Neural progenitor cell (in vitro differentiated cells): ENCODE measurements around the gene PDE1A. TPM values are rescaled to one million over a fixed set of nuclear protein-coding genes. Genes with fewer than 3 reads are reported as not detected.

Source experiments
- DNase-seq: peaks from one replicate; pipeline ENCODE4 v3.0.0-alpha.2; 2016; ENCODE audit warnings: low spot score
- H2AFZ ChIP-seq: fragments of 200-600 bp; sonication (generic); replicated peaks from 2 replicates; pipeline ENCODE4 v1.6.1; 2016; ENCODE audit warnings: antibody characterized with exemption
- H3F3A ChIP-seq: fragments of 200-600 bp; sonication (generic); 2 replicates; pipeline ENCODE4 v1.6.1; 2016; ENCODE audit warnings: antibody characterized with exemption, low read depth
- H3K27ac ChIP-seq: fragments of 200-600 bp; sonication (generic); 2 replicates; pipeline ENCODE4 v1.5.1; 2016; ENCODE audit warnings: mild to moderate bottlenecking
- H3K27me3 ChIP-seq: fragments of 200-600 bp; sonication (generic); 2 replicates; pipeline ENCODE4 v1.6.1; 2016; ENCODE audit warnings: mild to moderate bottlenecking, moderate library complexity
- H3K36me3 ChIP-seq: fragments of 200-600 bp; sonication (generic); 2 replicates; pipeline ENCODE4 v1.5.1; 2016
- H3K4me1 ChIP-seq: fragments of 200-600 bp; sonication (generic); 2 replicates; pipeline ENCODE4 v1.6.1; 2016; ENCODE audit warnings: mixed run types
- H3K4me2 ChIP-seq: fragments of 200-600 bp; sonication (generic); 2 replicates; pipeline ENCODE4 v1.6.1; 2016
- H3K4me3 ChIP-seq: fragments of 200-600 bp; sonication (generic); 2 replicates; pipeline ENCODE4 v1.5.1; 2016
- H3K79me2 ChIP-seq: fragments of 200-600 bp; sonication (generic); 2 replicates; pipeline ENCODE4 v1.6.1; 2016; ENCODE audit warnings: low read depth
- H3K9ac ChIP-seq: fragments of 200-600 bp; sonication (generic); 2 replicates; pipeline ENCODE4 v1.6.1; 2016
- H3K9me3 ChIP-seq: fragments of 200-600 bp; sonication (generic); 2 replicates; pipeline ENCODE4 v1.5.1; 2016; ENCODE audit warnings: low read depth
- H4K20me1 ChIP-seq: fragments of 200-600 bp; sonication (generic); 2 replicates; pipeline ENCODE4 v1.6.1; 2016; ENCODE audit warnings: low read depth
- H3K27ac Mint-ChIP-seq: 3 replicates; pipeline ENCODE4 v1.8.0; 2021; ENCODE audit warnings: mixed read lengths
- H3K27me3 Mint-ChIP-seq: 2 replicates; pipeline ENCODE4 v1.8.0; 2022; ENCODE audit warnings: low read depth, mild to moderate bottlenecking, inconsistent platforms, moderate library complexity, mixed read lengths; ENCODE audit not compliant: insufficient read depth
- H3K36me3 Mint-ChIP-seq: 3 replicates; pipeline ENCODE4 v1.8.0; 2021; ENCODE audit warnings: mixed read lengths
- H3K4me1 Mint-ChIP-seq: 3 replicates; pipeline ENCODE4 v1.8.0; 2021; ENCODE audit warnings: mixed read lengths
- H3K4me3 Mint-ChIP-seq: 3 replicates; pipeline ENCODE4 v1.8.0; 2021; ENCODE audit warnings: mild to moderate bottlenecking, moderate library complexity, mixed read lengths
- H3K9me3 Mint-ChIP-seq: 3 replicates; pipeline ENCODE4 v1.8.0; 2020; ENCODE audit warnings: mixed read lengths
- EZH2 ChIP-seq: fragments of 200-600 bp; sonication (generic); IDR thresholded peaks from 2 replicates; pipeline ENCODE4 v1.6.1; 2017; ENCODE audit warnings: antibody characterized with exemption, mild to moderate bottlenecking, moderate library complexity
- EZH2phosphoT487 ChIP-seq: fragments of 200-600 bp; sonication (generic); IDR thresholded peaks from 2 replicates; pipeline ENCODE4 v1.6.1; 2017; ENCODE audit warnings: antibody characterized with exemption
- total RNA-seq: library from RNA; depleted of rRNA; stranded (reverse); fragments of >200 nt; gene quantifications from 2 replicates; pipeline ENCODE4 v1.2.3, GENCODE V29; 2015; ENCODE audit warnings: low replicate concordance
- TF ChIP-seq, protein P1 (sequence below): fragments of 200-600 bp; sonication (generic); IDR thresholded peaks from 2 replicates; pipeline ENCODE4 v1.5.1; 2017; ENCODE audit warnings: antibody characterized with exemption, mild to moderate bottlenecking

Gene PDE1A
- total RNA-seq, 1 donor from 2014 or later, result not detected

DNA sequence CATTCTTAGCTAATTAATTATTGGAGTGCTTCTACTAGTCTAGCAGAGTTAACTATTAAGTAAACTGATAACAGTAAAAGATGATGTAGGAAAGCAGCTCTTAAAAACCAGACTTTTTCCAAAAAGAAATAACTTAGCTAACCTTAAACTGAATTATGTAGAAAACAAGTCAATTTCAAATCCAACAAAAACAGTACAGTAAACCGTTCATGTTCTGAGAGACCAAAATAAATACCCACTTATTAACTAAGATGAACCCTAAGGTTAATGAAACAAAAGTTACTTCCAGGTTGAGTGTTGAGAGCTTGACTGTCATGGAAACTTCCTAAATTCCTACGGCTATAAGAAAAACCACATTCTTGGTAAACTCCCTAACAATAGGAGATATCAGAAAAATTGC lies 260.0 kb downstream of the PDE1A start:
- H3K9me3 ChIP-seq, result no peaks in the 10 kb centered on the region
- DNase-seq, result no peak
- H3K4me3 ChIP-seq, result no peak overlapping the region
- no peaks in the 10 kb centered on the region for H3K27me3 ChIP-seq
- no peaks in the 10 kb centered on the region for H4K20me1 ChIP-seq
- no peak overlapping the region for H3K27ac ChIP-seq
- H3K4me1 Mint-ChIP-seq, result no peaks in the 10 kb centered on the region
- H2AFZ ChIP-seq, result no peak overlapping the region
- no peaks in the 10 kb centered on the region for H3K9me3 Mint-ChIP-seq
- no peaks in the 10 kb centered on the region for H3K4me1 ChIP-seq
- no peak overlapping the region for H3K27ac Mint-ChIP-seq
- H3K4me2 ChIP-seq, result no peak overlapping the region
- H3K79me2 ChIP-seq, result no peaks in the 10 kb centered on the region
- H3K27me3 Mint-ChIP-seq, result no peaks in the 10 kb centered on the region
- no peak overlapping the region for H3K4me3 Mint-ChIP-seq
- no peaks in the 10 kb centered on the region for H3K36me3 ChIP-seq
- no peak overlapping the region for H3K9ac ChIP-seq
- TF ChIP-seq EZH2phosphoT487 (no peak), EZH2 (no peak)
- TF ChIP-seq, protein P1, sequence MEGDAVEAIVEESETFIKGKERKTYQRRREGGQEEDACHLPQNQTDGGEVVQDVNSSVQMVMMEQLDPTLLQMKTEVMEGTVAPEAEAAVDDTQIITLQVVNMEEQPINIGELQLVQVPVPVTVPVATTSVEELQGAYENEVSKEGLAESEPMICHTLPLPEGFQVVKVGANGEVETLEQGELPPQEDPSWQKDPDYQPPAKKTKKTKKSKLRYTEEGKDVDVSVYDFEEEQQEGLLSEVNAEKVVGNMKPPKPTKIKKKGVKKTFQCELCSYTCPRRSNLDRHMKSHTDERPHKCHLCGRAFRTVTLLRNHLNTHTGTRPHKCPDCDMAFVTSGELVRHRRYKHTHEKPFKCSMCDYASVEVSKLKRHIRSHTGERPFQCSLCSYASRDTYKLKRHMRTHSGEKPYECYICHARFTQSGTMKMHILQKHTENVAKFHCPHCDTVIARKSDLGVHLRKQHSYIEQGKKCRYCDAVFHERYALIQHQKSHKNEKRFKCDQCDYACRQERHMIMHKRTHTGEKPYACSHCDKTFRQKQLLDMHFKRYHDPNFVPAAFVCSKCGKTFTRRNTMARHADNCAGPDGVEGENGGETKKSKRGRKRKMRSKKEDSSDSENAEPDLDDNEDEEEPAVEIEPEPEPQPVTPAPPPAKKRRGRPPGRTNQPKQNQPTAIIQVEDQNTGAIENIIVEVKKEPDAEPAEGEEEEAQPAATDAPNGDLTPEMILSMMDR, result no peak
- no peaks in the 10 kb centered on the region for H3K36me3 Mint-ChIP-seq
- H3F3A ChIP-seq, result no peaks in the 10 kb centered on the region

DNA sequence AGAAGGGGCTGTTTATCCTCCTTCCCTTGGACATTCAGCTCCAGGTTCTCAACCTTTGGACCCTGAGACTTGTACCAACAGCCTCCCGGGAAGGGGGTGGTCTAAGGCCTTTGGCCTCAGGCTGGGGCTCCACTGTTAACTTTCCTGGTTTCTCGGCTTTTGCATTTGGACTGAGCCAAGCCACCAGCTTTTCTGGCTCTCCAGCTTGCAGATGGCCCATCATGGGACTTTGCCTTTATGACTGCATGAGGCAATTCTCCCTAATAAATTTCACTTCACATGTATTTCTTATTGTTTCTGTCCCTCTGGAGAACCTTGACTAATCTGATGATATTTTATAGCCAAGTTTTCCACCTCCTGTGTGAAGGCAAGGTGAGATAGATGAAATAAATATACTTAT lies 260.4 kb downstream of the PDE1A start:
- H3K79me2 ChIP-seq, result no peaks in the 10 kb centered on the region
- no peak for DNase-seq
- H3K4me3 ChIP-seq, result no peak overlapping the region
- no peaks in the 10 kb centered on the region for H3K9me3 ChIP-seq
- no peaks in the 10 kb centered on the region for H3K9me3 Mint-ChIP-seq
- no peaks in the 10 kb centered on the region for H4K20me1 ChIP-seq
- no peak overlapping the region for H3K27ac ChIP-seq
- H3K27me3 Mint-ChIP-seq, result no peaks in the 10 kb centered on the region
- no peak overlapping the region for H3K9ac ChIP-seq
- TF ChIP-seq EZH2, result no peak
- TF ChIP-seq, protein P1, result no peak
- TF ChIP-seq EZH2phosphoT487, result no peak
- no peaks in the 10 kb centered on the region for H3K27me3 ChIP-seq
- H2AFZ ChIP-seq, result no peak overlapping the region
- no peaks in the 10 kb centered on the region for H3K36me3 Mint-ChIP-seq
- H3K27ac Mint-ChIP-seq, result no peak overlapping the region
- no peaks in the 10 kb centered on the region for H3K36me3 ChIP-seq
- H3F3A ChIP-seq, result no peaks in the 10 kb centered on the region
- no peak overlapping the region for H3K4me3 Mint-ChIP-seq
- peaks cover 2% of the 10 kb centered on the region for H3K4me1 ChIP-seq
- no peak overlapping the region for H3K4me2 ChIP-seq
- H3K4me1 Mint-ChIP-seq, result no peaks in the 10 kb centered on the region

DNA sequence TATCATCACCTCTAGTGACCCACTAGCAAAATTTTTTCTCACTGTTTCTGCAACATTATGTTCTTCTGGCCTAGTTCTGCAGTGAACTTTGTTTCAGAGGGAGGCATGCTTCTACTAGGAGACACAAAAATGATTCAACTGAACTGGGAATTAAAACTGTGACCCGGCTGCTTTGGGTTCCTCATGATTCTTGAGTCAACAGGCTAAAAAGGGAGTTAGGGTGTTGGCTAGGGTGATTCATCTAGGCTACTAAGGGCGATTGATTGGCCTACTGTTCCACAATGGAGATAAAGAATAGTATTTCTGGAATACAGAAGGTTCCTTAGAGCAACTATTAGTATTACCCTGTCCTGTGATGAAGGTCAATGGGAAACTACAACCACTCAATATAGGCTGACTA lies 261.6 kb downstream of the PDE1A start:
- Histone ChIP-seq H3K9me3 (no peaks in the 10 kb centered on the region), H3K4me3 (no peak overlapping the region), H3F3A (no peaks in the 10 kb centered on the region), H3K79me2 (no peaks in the 10 kb centered on the region), H3K4me1 (peaks cover 5% of the 10 kb centered on the region), H2AFZ (no peak overlapping the region), H3K27me3 (no peaks in the 10 kb centered on the region), H3K9ac (no peak overlapping the region), H3K36me3 (no peaks in the 10 kb centered on the region), H3K4me2 (no peak overlapping the region), H4K20me1 (no peaks in the 10 kb centered on the region), H3K27ac (no peak overlapping the region)
- no peaks in the 10 kb centered on the region for H3K9me3 Mint-ChIP-seq
- H3K27ac Mint-ChIP-seq, result no peak overlapping the region
- no peak for DNase-seq
- H3K36me3 Mint-ChIP-seq, result no peaks in the 10 kb centered on the region
- TF ChIP-seq EZH2 (no peak), EZH2phosphoT487 (no peak)
- TF ChIP-seq, protein P1, result no peak
- H3K27me3 Mint-ChIP-seq, result no peaks in the 10 kb centered on the region
- H3K4me3 Mint-ChIP-seq, result no peak overlapping the region
- no peaks in the 10 kb centered on the region for H3K4me1 Mint-ChIP-seq
